Medulla oblongata (tissue), 1 donor: ENCODE results near the gene DHH.
"Not testable (repeated sequence)": the region's sequence is repeated elsewhere in the genome, so short reads cannot be mapped to it uniquely, and the experiment has no call there.

Experiments
- DNase-seq: peaks from one replicate; pipeline ENCODE4 v3.0.0-alpha.2; 2015; ENCODE audit errors: extremely low spot score

DHH gene

GRCh38 chr12:49070971-49071370 lies 23.6 kb downstream of the DHH start:
- DNase-seq, result no peak

- DNase-seq, result peak; percentile 98
These were observed 24.9 kb downstream of the DHH start, which contains the start of gene RHEBL1 for GRCh38 chr12:49069507-49070346. Gene RHEBL1, minus strand, starts transcription at chr12:49069979. Its CDS starts 194 bp downstream, at chr12:49069785.

DNA sequence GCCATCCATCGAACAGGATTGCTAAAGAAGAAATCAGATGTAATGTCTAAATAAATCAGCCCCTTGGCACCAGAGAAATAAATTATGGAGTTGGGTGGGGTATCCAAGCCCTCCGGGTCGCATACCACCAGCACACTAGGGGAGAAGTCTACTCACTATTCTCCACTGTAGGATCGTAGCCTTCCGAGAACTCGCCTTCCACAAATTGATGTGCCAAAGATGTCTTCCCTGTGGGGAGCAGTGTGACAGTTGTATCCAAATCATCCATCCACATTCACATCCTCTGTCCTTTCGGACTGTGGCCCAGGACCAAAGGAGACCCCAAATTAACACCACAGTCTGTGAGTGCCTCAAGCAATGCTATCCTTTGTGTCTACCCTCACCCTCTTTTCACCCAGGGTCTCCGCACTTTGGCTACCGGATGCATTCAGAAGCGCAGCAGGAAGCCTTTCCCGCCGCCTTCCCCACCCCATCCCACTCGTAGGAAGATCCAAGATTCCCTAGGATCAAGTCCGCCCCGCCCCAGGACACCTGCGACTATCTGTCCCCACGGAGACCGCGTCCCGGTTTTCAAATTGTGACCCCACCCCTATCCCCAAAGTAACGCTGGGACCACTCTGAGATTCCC lies 25.6 kb downstream of the DHH start:
- DNase-seq, result no peak

- DNase-seq, result no peak
These were observed 28.5 kb downstream of the DHH start for GRCh38 chr12:49066120-49066519.

GRCh38 chr12:49064767-49065152 lies 29.8 kb downstream of the DHH start:
- no peak for DNase-seq

GRCh38 chr12:49061916-49062315 lies 32.7 kb downstream of the DHH start:
- DNase-seq, result not testable (repeated sequence)

DNA sequence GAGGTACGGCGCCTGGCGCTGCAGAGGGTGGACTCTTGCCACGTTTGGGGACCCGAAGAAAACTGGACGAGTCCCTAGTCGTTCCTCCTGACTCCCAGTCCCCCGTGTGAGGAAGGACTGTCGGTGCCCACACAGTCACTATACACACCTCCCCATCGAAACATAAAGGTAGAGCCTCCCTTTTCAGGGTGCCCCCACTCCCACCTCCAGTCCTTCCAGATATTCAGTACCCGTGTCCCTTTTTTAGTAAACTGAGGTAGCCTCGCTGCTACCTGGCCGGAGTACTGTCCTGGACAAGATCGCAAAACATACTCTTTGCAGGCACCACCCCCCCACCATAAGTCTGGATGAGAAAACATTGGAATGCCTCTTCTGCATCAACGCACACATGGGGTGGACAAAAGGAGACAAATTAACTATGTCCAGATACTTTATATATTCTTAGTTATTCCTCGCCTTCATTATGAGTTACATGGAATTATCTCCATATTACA lies 33.4 kb downstream of the DHH start:
- peak; percentile 10 for DNase-seq

DNA sequence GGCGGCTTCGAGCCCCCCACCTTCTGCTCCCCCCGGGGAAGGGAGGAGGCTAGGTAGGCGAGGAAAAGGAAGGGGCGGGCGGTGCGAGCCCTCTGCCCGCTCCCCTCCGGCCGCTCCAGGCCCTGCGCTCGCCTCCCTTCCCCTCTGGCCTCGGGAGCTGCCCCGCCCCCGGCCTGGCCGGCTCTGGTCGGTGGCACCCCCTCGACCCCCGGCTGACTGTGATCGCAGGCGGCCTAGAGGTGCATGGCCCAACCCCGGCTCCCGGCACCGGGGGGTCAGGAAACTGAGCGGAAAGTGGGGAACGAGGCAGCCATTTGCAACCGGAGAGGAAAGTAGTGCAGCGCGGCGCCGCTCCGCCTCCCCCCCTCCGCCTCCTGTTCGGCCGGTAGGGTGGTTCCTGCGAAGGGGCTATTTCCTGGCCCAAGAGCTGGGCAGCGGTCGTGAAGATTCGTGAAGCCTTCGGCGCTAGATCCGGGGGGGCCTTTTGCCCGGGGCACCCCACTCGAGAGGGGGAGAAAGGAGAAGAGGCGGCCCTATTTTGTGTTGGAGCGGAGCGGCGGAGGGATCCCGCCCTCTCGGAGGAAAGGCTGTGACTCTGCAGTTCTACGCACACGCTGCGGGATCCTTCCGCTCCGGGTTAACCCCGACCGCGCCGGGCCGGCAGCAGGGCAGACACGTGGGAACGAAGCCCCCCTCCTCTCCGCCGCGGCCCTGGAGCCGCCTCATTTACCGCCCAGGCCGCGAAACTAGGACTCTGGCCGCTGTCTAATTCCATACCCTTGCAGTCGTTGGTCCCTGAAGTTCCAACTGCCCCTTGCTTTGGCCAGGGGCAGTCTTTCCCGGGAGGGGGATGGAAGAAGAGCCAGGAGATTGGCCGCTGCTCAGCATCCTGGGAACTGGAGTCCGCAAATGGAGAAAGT lies 34.1 kb downstream of the DHH start, which contains the start of gene KMT2D:
KMT2D (minus strand) TSS at position 558 of the 920 bp plus-strand sequence. CDS start 5,470 bp downstream, outside the sequence.
- DNase-seq, result peak; percentile 93

GRCh38 chr12:49059299-49060171 lies 35.1 kb downstream of the DHH start:
- no peak for DNase-seq

GRCh38 chr12:49059045-49059298 lies 35.6 kb downstream of the DHH start:
- DNase-seq, result no peak

GRCh38 chr12:49058366-49059044 lies 36.1 kb downstream of the DHH start:
- no peak for DNase-seq

- peak; percentile 18 for DNase-seq
These were observed 36.7 kb downstream of the DHH start for GRCh38 chr12:49057888-49058287.

- peak; percentile 89 for DNase-seq
These were observed 38.4 kb downstream of the DHH start for GRCh38 chr12:49055978-49056754.

- DNase-seq, result no peak
These were observed 39.5 kb downstream of the DHH start for GRCh38 chr12:49055092-49055491.

DNA sequence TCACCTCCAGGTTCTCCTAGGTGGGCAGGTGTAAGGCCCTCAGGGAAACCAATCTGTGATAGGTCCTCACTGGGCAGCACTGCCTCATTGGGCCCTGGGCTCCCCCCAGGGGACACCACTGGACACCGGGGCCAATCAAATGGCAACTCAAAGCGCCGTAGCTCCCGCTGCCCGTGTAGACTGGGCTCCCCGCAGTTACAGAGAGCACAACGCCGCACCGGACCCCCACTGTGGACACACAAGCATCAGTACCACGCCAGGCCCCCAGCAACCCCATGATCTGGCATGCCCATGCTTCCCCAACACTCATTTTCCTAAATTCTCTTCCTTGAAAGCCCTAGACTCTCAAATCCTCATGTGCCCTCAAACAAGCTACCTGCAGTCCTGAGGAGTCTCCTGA lies 40.1 kb downstream of the DHH start:
- no peak for DNase-seq

GRCh38 chr12:49054096-49054495 lies 40.5 kb downstream of the DHH start:
- DNase-seq, result no peak

GRCh38 chr12:49052451-49053208 lies 42.0 kb downstream of the DHH start:
- DNase-seq, result no peak

DNA sequence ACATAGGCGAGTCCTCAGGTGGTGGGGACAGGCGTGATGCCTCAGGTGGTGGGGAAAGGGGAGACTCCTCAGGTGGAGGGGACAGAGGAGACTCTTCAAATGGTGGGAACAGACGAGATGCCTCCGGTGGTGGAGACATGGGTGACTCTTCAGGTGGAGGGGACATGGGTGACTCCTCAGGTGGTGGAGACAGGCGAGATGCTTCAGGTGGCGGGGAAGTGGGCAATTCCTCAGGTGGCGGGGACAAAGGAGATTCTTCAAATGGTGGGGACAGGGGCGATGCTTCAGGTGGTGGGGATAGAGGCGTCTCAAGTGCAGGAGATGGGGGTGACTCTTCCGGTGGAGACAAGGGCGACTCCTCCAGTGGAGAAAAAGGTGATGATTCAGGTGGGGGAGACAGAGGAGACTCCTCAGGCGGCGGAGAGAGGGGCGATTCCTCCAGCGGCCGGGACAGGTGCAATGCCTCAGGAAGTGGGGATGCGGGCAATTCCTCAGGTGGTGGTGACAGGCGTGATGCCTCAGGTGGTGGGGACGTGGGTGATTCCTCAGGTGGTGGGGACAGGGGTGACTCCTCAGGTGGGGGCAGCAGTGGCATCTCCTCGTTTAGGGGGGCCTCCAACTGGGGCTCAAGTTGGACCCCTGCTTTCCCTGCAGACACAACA lies 42.7 kb downstream of the DHH start:
- DNase-seq, result no peak
